Measurements from ENCODE around the gene CLDN34.

Gene CLDN34

GRCh38 chrX:9995855-9996339 lies 28.7 kb downstream of the CLDN34 start:
- ATAC-seq (ENCODE audit: low read depth) = peak; percentile 75
- no peak overlapping the region for H3K4me3 Mint-ChIP-seq
- no peaks in the 10 kb centered on the region for H3K27me3 Mint-ChIP-seq

GRCh38 chrX:9997041-9997440 lies 29.9 kb downstream of the CLDN34 start:
- Mint-ChIP-seq H3K4me3 (no peak overlapping the region), H3K27me3 (no peaks in the 10 kb centered on the region), H3K4me1 (peaks cover 4% of the 10 kb centered on the region), H3K36me3 (no peaks in the 10 kb centered on the region), H3K9me3 (no peaks in the 10 kb centered on the region), H3K27ac (no peak overlapping the region)
- DNase-seq (ENCODE audit: low spot score in 2 of 2) (no peak), ATAC-seq (ENCODE audit: low read depth) (no peak)

More at GRCh38 chrX:9995855-9996339, 28.7 kb downstream of the CLDN34 start:
- no peaks in the 10 kb centered on the region for H3K36me3 Mint-ChIP-seq
- H3K9me3 Mint-ChIP-seq = no peaks in the 10 kb centered on the region
- DNase-seq (ENCODE audit: low spot score in 2 of 2) = peak; percentile 68 to 82
- peaks cover 4% of the 10 kb centered on the region for H3K4me1 Mint-ChIP-seq
- H3K27ac Mint-ChIP-seq = no peak overlapping the region

- no peaks in the 10 kb centered on the region for H3K9me3 Mint-ChIP-seq
- no peak overlapping the region for H3K27ac Mint-ChIP-seq
- no peak for DNase-seq (ENCODE audit: low spot score in 2 of 2)
- no peak overlapping the region for H3K4me3 Mint-ChIP-seq
- no peaks in the 10 kb centered on the region for H3K36me3 Mint-ChIP-seq
- peak; percentile 84 for ATAC-seq (ENCODE audit: low read depth)
- peaks cover 4% of the 10 kb centered on the region for H3K4me1 Mint-ChIP-seq
- no peaks in the 10 kb centered on the region for H3K27me3 Mint-ChIP-seq
Observed at GRCh38 chrX:9997524-9997923, 30.4 kb downstream of the CLDN34 start.

DNA sequence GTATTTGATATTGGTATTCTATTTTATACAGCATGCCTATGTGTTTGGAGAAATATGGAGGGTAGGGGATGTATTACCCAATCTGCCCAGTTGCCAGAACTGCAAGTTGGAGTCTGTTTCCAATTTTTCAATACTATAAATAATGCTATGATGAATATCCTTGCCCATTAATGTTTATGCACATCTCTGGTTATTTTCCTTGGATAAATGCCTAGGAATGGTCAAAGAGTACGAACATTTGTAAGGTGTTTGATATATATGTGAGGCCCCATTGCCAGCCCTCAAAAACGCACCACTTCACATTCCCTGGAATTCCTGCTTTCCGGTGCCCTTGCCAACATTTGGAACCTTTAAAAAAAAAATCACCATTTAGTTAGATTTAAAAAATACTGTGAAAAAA lies 34.3 kb downstream of the CLDN34 start:
- Mint-ChIP-seq H3K27me3 (no peaks in the 10 kb centered on the region), H3K4me1 (peaks cover 7% of the 10 kb centered on the region), H3K36me3 (no peaks in the 10 kb centered on the region), H3K9me3 (no peaks in the 10 kb centered on the region), H3K4me3 (no peak overlapping the region), H3K27ac (no peak overlapping the region)
- ATAC-seq (ENCODE audit: low read depth) = no peak
- DNase-seq (ENCODE audit: low spot score in 2 of 2) = no peak

DNA sequence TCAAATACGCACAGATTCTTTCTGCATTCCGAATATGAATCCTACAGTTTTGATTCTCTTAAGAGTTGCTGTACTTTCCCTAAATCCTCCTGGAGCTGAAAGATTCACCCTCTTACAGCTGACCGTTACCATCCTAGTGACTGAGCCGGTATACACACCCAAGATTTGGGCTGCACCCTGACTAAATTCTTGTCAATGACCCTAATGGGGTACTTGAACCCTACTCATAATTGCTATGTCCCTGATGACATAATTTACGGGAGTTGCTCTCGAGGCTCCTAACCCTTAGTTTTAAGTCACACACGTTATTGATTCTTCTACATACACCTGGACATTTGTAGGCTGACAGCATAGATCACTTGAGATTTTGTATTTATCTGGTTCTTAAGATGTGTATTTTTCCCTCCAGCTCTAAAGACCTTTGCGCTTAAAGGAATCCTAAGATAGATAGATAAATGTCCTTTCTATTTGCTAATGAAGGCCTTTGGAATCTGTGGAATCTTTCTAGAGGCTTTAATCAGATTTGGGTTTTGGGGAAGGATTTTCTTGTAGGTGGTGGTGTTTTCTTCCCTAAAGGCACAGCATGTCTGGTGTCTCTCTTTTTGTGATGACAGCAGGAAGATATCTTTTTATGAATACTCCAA lies 37.8 kb downstream of the CLDN34 start:
- no peaks in the 10 kb centered on the region for H3K9me3 Mint-ChIP-seq
- ATAC-seq (ENCODE audit: low read depth) (no peak), DNase-seq (ENCODE audit: low spot score in 2 of 2) (no peak)
- H3K27ac Mint-ChIP-seq = no peak overlapping the region
- no peaks in the 10 kb centered on the region for H3K36me3 Mint-ChIP-seq
- peaks cover 3% of the 10 kb centered on the region for H3K4me1 Mint-ChIP-seq
- no peak overlapping the region for H3K4me3 Mint-ChIP-seq
- H3K27me3 Mint-ChIP-seq = no peaks in the 10 kb centered on the region

GRCh38 chrX:10006086-10006485 lies 38.9 kb downstream of the CLDN34 start:
- no peak for ATAC-seq (ENCODE audit: low read depth)
- DNase-seq (ENCODE audit: low spot score in 2 of 2) = no peak
- H3K4me1 Mint-ChIP-seq = peaks cover 6% of the 10 kb centered on the region

DNA sequence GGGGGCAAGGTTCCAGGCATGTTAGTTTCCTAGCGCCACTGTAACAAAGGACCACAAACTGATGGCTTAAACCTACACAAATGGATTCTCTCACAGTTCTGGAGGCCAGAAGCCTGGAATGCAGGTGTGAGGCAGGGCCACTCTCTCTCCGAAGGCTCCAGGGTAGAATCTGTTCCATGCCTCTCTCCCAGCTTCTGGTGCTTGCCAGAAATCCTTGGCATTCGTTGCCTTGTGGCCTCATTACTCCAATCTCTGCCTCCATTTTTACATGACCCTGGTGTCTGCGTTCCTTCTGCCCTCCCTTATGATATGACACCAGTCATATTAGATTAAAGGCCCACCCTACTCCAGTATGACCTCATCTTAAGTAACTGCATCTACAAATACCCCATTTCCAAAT lies 39.6 kb downstream of the CLDN34 start:
- no peaks in the 10 kb centered on the region for H3K27me3 Mint-ChIP-seq

More at GRCh38 chrX:10006086-10006485, 38.9 kb downstream of the CLDN34 start:
- no peaks in the 10 kb centered on the region for H3K36me3 Mint-ChIP-seq
- H3K27me3 Mint-ChIP-seq = no peaks in the 10 kb centered on the region
- H3K27ac Mint-ChIP-seq = no peak overlapping the region
- H3K9me3 Mint-ChIP-seq = no peaks in the 10 kb centered on the region
- no peak overlapping the region for H3K4me3 Mint-ChIP-seq

GRCh38 chrX:10007621-10008020 lies 40.5 kb downstream of the CLDN34 start:
- Mint-ChIP-seq H3K36me3 (no peaks in the 10 kb centered on the region), H3K4me1 (peaks cover 16% of the 10 kb centered on the region), H3K27ac (no peak overlapping the region), H3K27me3 (no peaks in the 10 kb centered on the region), H3K4me3 (no peak overlapping the region), H3K9me3 (no peaks in the 10 kb centered on the region)
- ATAC-seq (ENCODE audit: low read depth) (no peak), DNase-seq (ENCODE audit: low spot score in 2 of 2) (no peak)

More for the DNA sequence above, 39.6 kb downstream of the CLDN34 start:
- Mint-ChIP-seq H3K4me3 (no peak overlapping the region), H3K36me3 (no peaks in the 10 kb centered on the region), H3K27ac (no peak overlapping the region), H3K9me3 (no peaks in the 10 kb centered on the region), H3K4me1 (peaks cover 13% of the 10 kb centered on the region)
- no peak for DNase-seq (ENCODE audit: low spot score in 2 of 2)
- no peak for ATAC-seq (ENCODE audit: low read depth)

DNA sequence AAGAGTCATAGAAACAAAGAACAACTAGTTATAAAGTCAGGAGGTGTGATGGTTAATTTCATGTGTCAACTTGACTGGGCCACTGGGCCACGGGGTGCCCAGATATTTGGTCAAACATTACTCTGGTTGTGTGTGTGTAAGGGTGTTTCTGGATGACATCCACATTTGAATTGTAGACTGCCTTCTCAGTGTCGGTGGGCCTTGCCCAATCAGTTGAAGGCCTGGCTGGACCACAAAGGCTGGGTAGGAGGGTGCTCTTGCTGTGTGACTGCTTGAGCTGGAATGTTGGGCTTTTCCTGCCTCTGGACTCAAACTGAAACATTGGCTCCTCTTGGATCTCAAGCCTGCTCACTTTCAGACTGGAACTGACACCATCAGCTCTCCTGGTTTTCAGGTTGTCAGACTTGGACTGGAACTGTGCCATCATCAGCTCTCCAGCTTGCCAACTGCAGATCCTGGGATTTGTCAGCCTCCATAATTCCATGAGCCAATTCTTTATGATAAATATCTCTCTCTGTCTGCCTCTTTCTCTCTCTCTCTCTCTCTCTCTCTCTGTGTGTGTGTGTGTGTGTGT lies 41.4 kb downstream of the CLDN34 start:
- no peaks in the 10 kb centered on the region for H3K36me3 Mint-ChIP-seq
- H3K4me1 Mint-ChIP-seq = peaks cover 19% of the 10 kb centered on the region
- no peak overlapping the region for H3K4me3 Mint-ChIP-seq
- no peaks in the 10 kb centered on the region for H3K9me3 Mint-ChIP-seq
- H3K27ac Mint-ChIP-seq = no peak overlapping the region
- DNase-seq (ENCODE audit: low spot score in 2 of 2) = no peak
- no peaks in the 10 kb centered on the region for H3K27me3 Mint-ChIP-seq
- no peak for ATAC-seq (ENCODE audit: low read depth)

GRCh38 chrX:10009741-10010140 lies 42.6 kb downstream of the CLDN34 start:
- H3K36me3 Mint-ChIP-seq = no peaks in the 10 kb centered on the region
- H3K4me3 Mint-ChIP-seq = no peak overlapping the region
- no peaks in the 10 kb centered on the region for H3K9me3 Mint-ChIP-seq
- no peaks in the 10 kb centered on the region for H3K27me3 Mint-ChIP-seq
- H3K27ac Mint-ChIP-seq = no peak overlapping the region
- no peak for ATAC-seq (ENCODE audit: low read depth)
- DNase-seq (ENCODE audit: low spot score in 2 of 2) = no peak
- peaks cover 16% of the 10 kb centered on the region for H3K4me1 Mint-ChIP-seq

GRCh38 chrX:10010686-10011085 lies 43.5 kb downstream of the CLDN34 start:
- H3K27me3 Mint-ChIP-seq = no peaks in the 10 kb centered on the region
- ATAC-seq (ENCODE audit: low read depth) (no peak), DNase-seq (ENCODE audit: low spot score in 2 of 2) (no peak)
- H3K27ac Mint-ChIP-seq = peak overlapping the region; percentile 95
- no peaks in the 10 kb centered on the region for H3K9me3 Mint-ChIP-seq
- no peaks in the 10 kb centered on the region for H3K36me3 Mint-ChIP-seq
- peak overlapping the region; percentile 12 for H3K4me3 Mint-ChIP-seq
- peaks cover 16% of the 10 kb centered on the region for H3K4me1 Mint-ChIP-seq

- Mint-ChIP-seq H3K4me3 (peak overlapping the region; percentile 12), H3K9me3 (no peaks in the 10 kb centered on the region), H3K4me1 (peaks cover 16% of the 10 kb centered on the region), H3K27me3 (no peaks in the 10 kb centered on the region), H3K27ac (peak overlapping the region; percentile 95), H3K36me3 (no peaks in the 10 kb centered on the region)
- ATAC-seq (ENCODE audit: low read depth) (peak; percentile 30), DNase-seq (ENCODE audit: low spot score in 2 of 2) (no peak)
Observed at GRCh38 chrX:10011261-10011931, 44.2 kb downstream of the CLDN34 start.

DNA sequence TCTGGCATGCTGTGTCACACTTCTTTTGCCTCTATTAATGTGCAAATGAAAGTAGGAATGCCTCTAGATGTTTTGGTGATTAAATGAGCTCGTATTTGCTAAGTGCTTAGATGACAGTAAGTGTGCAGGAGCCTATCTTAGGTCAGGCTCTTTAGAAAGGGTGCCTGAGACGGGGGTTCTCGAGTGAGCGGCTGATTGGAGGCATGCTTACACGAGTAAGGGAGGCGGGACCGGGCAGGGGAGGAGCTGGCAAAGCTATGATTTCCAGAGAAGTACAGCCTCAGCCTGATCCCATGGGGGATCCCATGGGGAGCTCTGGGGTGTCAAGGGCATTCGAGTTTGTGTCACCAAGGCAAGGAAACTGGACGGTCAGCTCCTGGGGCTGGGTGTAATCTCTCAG lies 44.8 kb downstream of the CLDN34 start:
- Mint-ChIP-seq H3K9me3 (no peaks in the 10 kb centered on the region), H3K27me3 (no peaks in the 10 kb centered on the region), H3K27ac (peak overlapping the region; percentile 95), H3K4me1 (peaks cover 20% of the 10 kb centered on the region), H3K4me3 (no peak overlapping the region), H3K36me3 (peaks cover 3% of the 10 kb centered on the region)
- no peak for DNase-seq (ENCODE audit: low spot score in 2 of 2)
- no peak for ATAC-seq (ENCODE audit: low read depth)

DNA sequence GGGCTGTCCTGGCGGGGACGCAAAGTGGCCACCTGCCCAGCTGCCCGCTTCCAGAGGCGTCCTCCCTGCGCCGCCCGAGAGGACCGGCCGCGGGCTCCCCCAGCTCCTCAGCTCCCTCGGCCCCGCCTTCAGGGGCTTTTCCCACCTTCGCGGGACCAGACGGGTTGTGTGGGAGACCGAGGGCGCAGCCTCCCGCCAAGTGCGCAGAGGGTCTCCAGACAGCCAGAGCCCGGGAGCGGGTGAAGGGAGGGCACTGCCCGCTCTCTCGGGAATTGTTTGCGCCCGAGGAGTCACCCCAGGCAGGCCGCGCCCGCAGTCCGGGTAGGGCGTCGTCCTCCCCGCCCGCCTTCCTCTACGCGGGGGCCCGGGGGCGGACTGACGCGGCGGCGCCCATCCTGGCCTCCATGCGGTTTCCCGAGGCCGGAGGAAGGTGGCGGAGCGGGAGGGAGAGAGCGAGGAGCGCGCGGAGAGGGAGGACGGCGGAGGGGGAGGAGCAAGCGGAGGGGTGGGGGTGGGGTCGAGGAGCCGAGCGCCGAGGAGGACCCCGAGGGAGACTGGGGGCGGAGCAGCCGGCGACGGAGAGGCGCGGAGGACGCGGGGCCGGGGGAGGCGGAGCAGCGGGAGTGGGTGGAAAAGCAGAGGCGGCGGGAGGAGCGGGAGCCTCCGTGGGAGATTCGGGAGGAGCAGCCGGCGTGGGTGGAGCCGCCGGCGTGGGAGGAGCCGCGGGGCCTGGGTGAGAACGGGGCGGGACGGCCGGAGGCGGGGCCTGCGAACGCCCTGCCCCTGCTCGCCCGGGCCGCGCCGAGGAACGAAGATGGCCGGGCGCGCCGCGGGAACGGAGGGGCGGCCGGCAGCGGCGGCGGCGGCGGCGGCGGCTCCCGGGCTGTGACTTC lies 47.5 kb downstream of the CLDN34 start:
- Mint-ChIP-seq H3K27me3 (no peaks in the 10 kb centered on the region), H3K27ac (peak overlapping the region; percentile 11), H3K9me3 (no peaks in the 10 kb centered on the region), H3K4me3 (peak overlapping the region; percentile 83), H3K4me1 (peaks cover 21% of the 10 kb centered on the region), H3K36me3 (peaks cover 3% of the 10 kb centered on the region)
- DNase-seq (ENCODE audit: low spot score in 2 of 2) (peak; percentile 77 to 80), ATAC-seq (ENCODE audit: low read depth) (peak; percentile 88)
